PC-9 (cell line): ENCODE measurements around the gene ZNF487. TPM values are rescaled to one million over a fixed set of nuclear protein-coding genes. Genes with fewer than 3 reads are reported as not detected.

Experiments used
- BruUV-seq: library from RNA; stranded (reverse); fragments of 400-500 nt; replicated peaks from 2 replicates; lab custom pipeline; 2021; lab: Mats Ljungman, UMichigan
- CTCF ChIA-PET: fragments of 300-600 bp; sonication (Branson Sonifier 250); formaldehyde crosslinking; loops from one replicate; lab custom pipeline; 2022; ENCODE audit warnings: antibody characterized with exemption; lab: Charles Lee
- POLR2A ChIA-PET: fragments of 300-600 bp; sonication (Branson Sonifier 250); formaldehyde crosslinking; loops from one replicate; lab custom pipeline; 2022; ENCODE audit warnings: antibody characterized with exemption; ENCODE audit not compliant: unreplicated experiment; lab: Charles Lee
- DNase-seq, 2 experiments: peaks; one replicate each; pipeline versions ENCODE4 v3.0.0 to v3.0.0-alpha.2; 2015 to 2022; ENCODE audit warnings: mixed read lengths in 1 of 2
- H2AFZ ChIP-seq: fragments of 200-600 bp; sonication (generic); 2 replicates; pipeline ENCODE4 v1.8.1; 2017; ENCODE audit warnings: antibody characterized with exemption
- H3F3A ChIP-seq: fragments of 200-600 bp; sonication (generic); 2 replicates; pipeline ENCODE4 v1.8.1; 2017; ENCODE audit warnings: antibody characterized with exemption, mild to moderate bottlenecking, low read depth; ENCODE audit not compliant: insufficient read depth
- H3K27ac ChIP-seq: fragments of 200-600 bp; sonication (generic); 2 replicates; pipeline ENCODE4 v1.6.1; 2016; ENCODE audit warnings: mixed run types
- H3K27me3 ChIP-seq: fragments of 200-600 bp; sonication (generic); 2 replicates; pipeline ENCODE4 v1.6.1; 2016; ENCODE audit warnings: low read depth, mixed run types; ENCODE audit not compliant: insufficient read depth
- H3K36me3 ChIP-seq: fragments of 200-600 bp; sonication (generic); 2 replicates; pipeline ENCODE4 v1.6.1; 2016; ENCODE audit warnings: low read depth, mixed run types
- H3K4me1 ChIP-seq: fragments of 200-600 bp; sonication (generic); replicated peaks from 2 replicates; pipeline ENCODE4 v1.6.1; 2016; ENCODE audit warnings: mixed run types; ENCODE audit not compliant: insufficient read depth
- H3K4me2 ChIP-seq: fragments of 200-600 bp; sonication (generic); 2 replicates; pipeline ENCODE4 v1.6.1; 2017; ENCODE audit warnings: mixed run types
- H3K4me3 ChIP-seq: fragments of 200-600 bp; sonication (generic); 2 replicates; pipeline ENCODE4 v1.6.1; 2016; ENCODE audit warnings: mixed run types
- H3K79me2 ChIP-seq: fragments of 200-600 bp; sonication (generic); 2 replicates; pipeline ENCODE4 v1.6.1; 2017; ENCODE audit warnings: low read depth, mixed run types
- H3K9me2 ChIP-seq: fragments of 200-600 bp; sonication (generic); 2 replicates; pipeline ENCODE4 v1.8.1; 2017; ENCODE audit warnings: mild to moderate bottlenecking; ENCODE audit not compliant: insufficient read depth
- H3K9me3 ChIP-seq: fragments of 200-600 bp; sonication (generic); 2 replicates; pipeline ENCODE4 v1.8.1; 2016; ENCODE audit warnings: low read depth; ENCODE audit not compliant: insufficient read depth
- H4K20me1 ChIP-seq: fragments of 200-600 bp; sonication (generic); 2 replicates; pipeline ENCODE4 v1.8.1; 2017; ENCODE audit not compliant: insufficient read depth
- CTCF ChIP-seq: fragments of 200-600 bp; sonication (generic); conservative IDR thresholded peaks from 2 replicates; pipeline ENCODE4 v1.6.1; 2017; ENCODE audit warnings: mixed run types, antibody characterized with exemption, mild to moderate bottlenecking, moderate library complexity
- EZH2 ChIP-seq: fragments of 200-600 bp; sonication (generic); IDR thresholded peaks from 2 replicates; pipeline ENCODE4 v1.8.0; 2017; ENCODE audit warnings: antibody characterized with exemption, low read depth
- intact Hi-C: fragments of 100-400 bp; cut with micrococcal nuclease; formaldehyde crosslinking; loops from one replicate; pipeline ENCODE4 v1.10.0; 2022; ENCODE audit not compliant: unreplicated experiment
- total RNA-seq: library from RNA; stranded (reverse); gene quantifications from 2 replicates; pipeline ENCODE4 v1.2.3, GENCODE V29; 2021

ZNF487 gene
- total RNA-seq, 1 experiment from 2014 or later, result 14.5 TPM

DNA sequence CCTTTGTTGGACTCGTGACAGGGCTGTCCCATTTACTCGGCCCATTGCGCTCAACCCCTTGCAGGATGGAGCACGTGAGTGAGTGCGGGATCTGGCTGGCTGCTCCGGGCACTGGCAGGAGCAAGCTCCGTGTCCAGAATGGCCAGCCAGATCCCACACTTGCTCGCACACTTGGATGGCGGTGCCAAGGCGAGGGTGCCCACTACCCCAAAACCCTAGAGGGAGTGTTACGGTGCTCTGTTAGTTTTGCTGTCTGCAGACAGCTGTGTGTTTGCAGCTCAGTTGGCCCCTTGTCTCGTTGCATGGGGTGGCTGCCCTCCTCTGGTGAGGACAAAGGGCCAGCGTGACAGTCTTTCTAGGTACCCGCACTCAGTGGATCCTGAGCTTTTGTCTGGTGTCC, 34.2 kb downstream of the ZNF487 start:
- no peak for TF ChIP-seq EZH2
- TF ChIP-seq CTCF, result no peak
- H3K27me3 ChIP-seq, result no peaks in the 10 kb centered on the region
- no peaks in the 10 kb centered on the region for H3K9me2 ChIP-seq
- no peak overlapping the region for H2AFZ ChIP-seq
- no peaks in the 10 kb centered on the region for H4K20me1 ChIP-seq
- BruUV-seq, result no TSS peak
- ChIA-PET POLR2A (no interaction called here), CTCF (no interaction called here)
- H3K4me3 ChIP-seq, result no peak overlapping the region
- no peaks in the 10 kb centered on the region for H3K4me1 ChIP-seq
- intact Hi-C loops, result no loop called here
- H3K9me3 ChIP-seq, result no peaks in the 10 kb centered on the region
- no peaks in the 10 kb centered on the region for H3K36me3 ChIP-seq
- H3K27ac ChIP-seq, result no peak overlapping the region
- no peak for DNase-seq
- no peak overlapping the region for H3K4me2 ChIP-seq
- H3K79me2 ChIP-seq, result no peaks in the 10 kb centered on the region
- no peaks in the 10 kb centered on the region for H3F3A ChIP-seq

- Histone ChIP-seq H3K27me3 (no peaks in the 10 kb centered on the region), H3K79me2 (no peaks in the 10 kb centered on the region), H3K4me2 (no peak overlapping the region), H3K9me2 (no peaks in the 10 kb centered on the region), H3K9me3 (no peaks in the 10 kb centered on the region), H4K20me1 (no peaks in the 10 kb centered on the region), H3K4me1 (no peaks in the 10 kb centered on the region), H2AFZ (no peak overlapping the region), H3K4me3 (no peak overlapping the region), H3F3A (no peaks in the 10 kb centered on the region), H3K36me3 (no peaks in the 10 kb centered on the region), H3K27ac (no peak overlapping the region)
- DNase-seq, result no peak
- no TSS peak for BruUV-seq
- ChIA-PET CTCF (no interaction called here), POLR2A (no interaction called here)
- TF ChIP-seq EZH2 (no peak), CTCF (no peak)
- intact Hi-C loops, result no loop called here
Measured at GRCh38 chr10:43471935-43472720, 35.2 kb downstream of the ZNF487 start.

- H3K36me3 ChIP-seq, result no peaks in the 10 kb centered on the region
- no peak overlapping the region for H3K4me3 ChIP-seq
- no peaks in the 10 kb centered on the region for H3K4me1 ChIP-seq
- TF ChIP-seq CTCF (no peak), EZH2 (no peak)
- H3K4me2 ChIP-seq, result no peak overlapping the region
- no peak for DNase-seq
- no peaks in the 10 kb centered on the region for H3F3A ChIP-seq
- H4K20me1 ChIP-seq, result no peaks in the 10 kb centered on the region
- H3K9me3 ChIP-seq, result peaks cover 35% of the 10 kb centered on the region
- H3K9me2 ChIP-seq, result no peaks in the 10 kb centered on the region
- no peaks in the 10 kb centered on the region for H3K79me2 ChIP-seq
- no peak overlapping the region for H2AFZ ChIP-seq
- ChIA-PET CTCF (no interaction called here), POLR2A (no interaction called here)
- no TSS peak for BruUV-seq
- H3K27me3 ChIP-seq, result no peaks in the 10 kb centered on the region
- intact Hi-C loops, result no loop called here
- no peak overlapping the region for H3K27ac ChIP-seq
Measured at GRCh38 chr10:43479275-43479674, 42.4 kb downstream of the ZNF487 start.
